ENCODE results near the gene MEX3C.

MEX3C gene

GRCh38 chr18:51196118-51196810, 1.2 kb downstream of the MEX3C start:
- DNase-seq (ENCODE audit: low spot score in 2 of 2) (peak; percentile 27 to 46), ATAC-seq (ENCODE audit: low read depth) (no peak)
- no peaks in the 10 kb centered on the region for H3K27me3 Mint-ChIP-seq
- no peaks in the 10 kb centered on the region for H3K36me3 Mint-ChIP-seq
- H3K4me3 Mint-ChIP-seq: peak overlapping the region; percentile 94
- H3K9me3 Mint-ChIP-seq: peaks cover 2% of the 10 kb centered on the region
- H3K27ac Mint-ChIP-seq: peak overlapping the region; percentile 78
- peaks cover 36% of the 10 kb centered on the region for H3K4me1 Mint-ChIP-seq

- Mint-ChIP-seq H3K4me1 (peaks cover 39% of the 10 kb centered on the region), H3K9me3 (peaks cover 2% of the 10 kb centered on the region), H3K27me3 (no peaks in the 10 kb centered on the region), H3K36me3 (no peaks in the 10 kb centered on the region), H3K27ac (peak overlapping the region; percentile 78), H3K4me3 (peak overlapping the region; percentile 94)
- ATAC-seq (ENCODE audit: low read depth): peak; percentile 18
- DNase-seq (ENCODE audit: low spot score in 2 of 2): peak; percentile 30 to 32
Observed at GRCh38 chr18:51195451-51196117, 1.9 kb downstream of the MEX3C start.

GRCh38 chr18:51195086-51195450, 2.4 kb downstream of the MEX3C start:
- Mint-ChIP-seq H3K4me3 (peak overlapping the region; percentile 94), H3K4me1 (peaks cover 43% of the 10 kb centered on the region), H3K36me3 (peaks cover 2% of the 10 kb centered on the region), H3K27ac (peak overlapping the region; percentile 78), H3K27me3 (no peaks in the 10 kb centered on the region), H3K9me3 (peaks cover 2% of the 10 kb centered on the region)
- ATAC-seq (ENCODE audit: low read depth): no peak
- DNase-seq (ENCODE audit: low spot score in 2 of 2): no peak

- Mint-ChIP-seq H3K4me1 (peaks cover 45% of the 10 kb centered on the region), H3K9me3 (peaks cover 2% of the 10 kb centered on the region), H3K27me3 (no peaks in the 10 kb centered on the region), H3K4me3 (peak overlapping the region; percentile 94), H3K36me3 (peaks cover 4% of the 10 kb centered on the region), H3K27ac (peak overlapping the region; percentile 78)
- ATAC-seq (ENCODE audit: low read depth) (no peak), DNase-seq (ENCODE audit: low spot score in 2 of 2) (no peak)
Observed at GRCh38 chr18:51194604-51195003, 2.9 kb downstream of the MEX3C start.

GRCh38 chr18:51193621-51194287, 3.7 kb downstream of the MEX3C start:
- Mint-ChIP-seq H3K27ac (peak overlapping the region; percentile 78), H3K4me3 (peak overlapping the region; percentile 39), H3K4me1 (peaks cover 41% of the 10 kb centered on the region), H3K9me3 (no peaks in the 10 kb centered on the region), H3K27me3 (no peaks in the 10 kb centered on the region), H3K36me3 (peaks cover 4% of the 10 kb centered on the region)
- ATAC-seq (ENCODE audit: low read depth) (no peak), DNase-seq (ENCODE audit: low spot score in 2 of 2) (no peak)

- peaks cover 46% of the 10 kb centered on the region for H3K4me1 Mint-ChIP-seq
- H3K4me3 Mint-ChIP-seq: peak overlapping the region; percentile 59
- no peak overlapping the region for H3K27ac Mint-ChIP-seq
- DNase-seq (ENCODE audit: low spot score in 2 of 2) (no peak), ATAC-seq (ENCODE audit: low read depth) (no peak)
- H3K9me3 Mint-ChIP-seq: no peaks in the 10 kb centered on the region
- peaks cover 4% of the 10 kb centered on the region for H3K36me3 Mint-ChIP-seq
- no peaks in the 10 kb centered on the region for H3K27me3 Mint-ChIP-seq
Observed at GRCh38 chr18:51192696-51193095, 4.8 kb downstream of the MEX3C start.

GRCh38 chr18:51192026-51192425, 5.5 kb downstream of the MEX3C start:
- Mint-ChIP-seq H3K27ac (no peak overlapping the region), H3K4me3 (no peak overlapping the region), H3K36me3 (peaks cover 5% of the 10 kb centered on the region)

GRCh38 chr18:51191128-51191717, 6.3 kb downstream of the MEX3C start:
- Mint-ChIP-seq H3K4me1 (peaks cover 56% of the 10 kb centered on the region), H3K36me3 (peaks cover 10% of the 10 kb centered on the region), H3K4me3 (no peak overlapping the region), H3K27me3 (no peaks in the 10 kb centered on the region), H3K27ac (no peak overlapping the region), H3K9me3 (no peaks in the 10 kb centered on the region)
- ATAC-seq (ENCODE audit: low read depth) (no peak), DNase-seq (ENCODE audit: low spot score in 2 of 2) (no peak)

More at GRCh38 chr18:51192026-51192425, 5.5 kb downstream of the MEX3C start:
- DNase-seq (ENCODE audit: low spot score in 2 of 2) (no peak), ATAC-seq (ENCODE audit: low read depth) (no peak)
- no peaks in the 10 kb centered on the region for H3K27me3 Mint-ChIP-seq
- no peaks in the 10 kb centered on the region for H3K9me3 Mint-ChIP-seq
- peaks cover 51% of the 10 kb centered on the region for H3K4me1 Mint-ChIP-seq

GRCh38 chr18:51190000-51190399, 7.5 kb downstream of the MEX3C start:
- ATAC-seq (ENCODE audit: low read depth) (no peak), DNase-seq (ENCODE audit: low spot score in 2 of 2) (no peak)
- H3K4me1 Mint-ChIP-seq: peaks cover 56% of the 10 kb centered on the region
- H3K4me3 Mint-ChIP-seq: no peak overlapping the region
- H3K9me3 Mint-ChIP-seq: no peaks in the 10 kb centered on the region
- H3K27ac Mint-ChIP-seq: no peak overlapping the region
- H3K36me3 Mint-ChIP-seq: peaks cover 17% of the 10 kb centered on the region
- no peaks in the 10 kb centered on the region for H3K27me3 Mint-ChIP-seq

GRCh38 chr18:51188024-51188701, 9.3 kb downstream of the MEX3C start:
- Mint-ChIP-seq H3K4me1 (peaks cover 50% of the 10 kb centered on the region), H3K27me3 (no peaks in the 10 kb centered on the region), H3K9me3 (no peaks in the 10 kb centered on the region), H3K27ac (no peak overlapping the region), H3K4me3 (peak overlapping the region; percentile 17), H3K36me3 (peaks cover 17% of the 10 kb centered on the region)
- DNase-seq (ENCODE audit: low spot score in 2 of 2): no peak
- no peak for ATAC-seq (ENCODE audit: low read depth)

- no peak overlapping the region for H3K27ac Mint-ChIP-seq
- H3K4me1 Mint-ChIP-seq: peaks cover 41% of the 10 kb centered on the region
- H3K9me3 Mint-ChIP-seq: no peaks in the 10 kb centered on the region
- H3K36me3 Mint-ChIP-seq: peaks cover 17% of the 10 kb centered on the region
- ATAC-seq (ENCODE audit: low read depth) (no peak), DNase-seq (ENCODE audit: low spot score in 2 of 2) (no peak)
- H3K27me3 Mint-ChIP-seq: no peaks in the 10 kb centered on the region
- no peak overlapping the region for H3K4me3 Mint-ChIP-seq
Observed at GRCh38 chr18:51185075-51185474, 12.4 kb downstream of the MEX3C start.

- Mint-ChIP-seq H3K4me3 (no peak overlapping the region), H3K27ac (peak overlapping the region; percentile 20), H3K36me3 (peaks cover 18% of the 10 kb centered on the region), H3K9me3 (no peaks in the 10 kb centered on the region), H3K27me3 (no peaks in the 10 kb centered on the region), H3K4me1 (peaks cover 42% of the 10 kb centered on the region)
- no peak for DNase-seq (ENCODE audit: low spot score in 2 of 2)
- no peak for ATAC-seq (ENCODE audit: low read depth)
Observed at GRCh38 chr18:51184091-51184457, 13.4 kb downstream of the MEX3C start.

GRCh38 chr18:51183372-51184090, 13.9 kb downstream of the MEX3C start:
- H3K9me3 Mint-ChIP-seq: no peaks in the 10 kb centered on the region
- peaks cover 42% of the 10 kb centered on the region for H3K4me1 Mint-ChIP-seq
- H3K27ac Mint-ChIP-seq: peak overlapping the region; percentile 20
- H3K27me3 Mint-ChIP-seq: no peaks in the 10 kb centered on the region
- DNase-seq (ENCODE audit: low spot score in 2 of 2) (no peak), ATAC-seq (ENCODE audit: low read depth) (no peak)
- peaks cover 18% of the 10 kb centered on the region for H3K36me3 Mint-ChIP-seq
- H3K4me3 Mint-ChIP-seq: no peak overlapping the region

Data from memory B cell (primary cell).